Activated CD8-positive, alpha-beta memory T cell treated with anti-CD3 and anti-CD28 coated beads, Interleukin-2, amount 10 ng/mL, durations not matched to agents 7 days and 5 days (primary cell): ENCODE results near the gene GBP1. TPM values are rescaled to one million over a fixed set of nuclear protein-coding genes. Genes with fewer than 3 reads are reported as not detected.
A peak's percentile ranks its signal among the peaks of the same experiment; 100 is the strongest.

ENCODE experiments used
- ATAC-seq: fragments of 150-1000 bp; cut with Tn5 transposase; one replicate; pipeline ENCODE4 v1.10.0; 2021; ENCODE audit warnings: moderate library complexity
- CTCF ChIA-PET: fragments of 350-600 bp; sonication (Branson Sonifier 250); formaldehyde crosslinking; loops from one replicate; lab custom pipeline; 2021; ENCODE audit warnings: antibody characterized with exemption; lab: Charles Lee
- DNase-seq: peaks from one replicate; pipeline ENCODE4 v3.0.0-alpha.2; 2020
- H3K27ac Mint-ChIP-seq: one replicate; pipeline ENCODE4 v1.8.0; 2021; ENCODE audit warnings: mild to moderate bottlenecking, mixed read lengths
- H3K27me3 Mint-ChIP-seq: one replicate; pipeline ENCODE4 v1.8.0; 2021; ENCODE audit warnings: mixed read lengths
- H3K36me3 Mint-ChIP-seq: one replicate; pipeline ENCODE4 v1.8.0; 2021; ENCODE audit warnings: mild to moderate bottlenecking, mixed read lengths
- H3K4me1 Mint-ChIP-seq: one replicate; pipeline ENCODE4 v1.8.0; 2021; ENCODE audit warnings: mixed read lengths
- H3K4me3 Mint-ChIP-seq: one replicate; pipeline ENCODE4 v1.8.0; 2021; ENCODE audit warnings: mild to moderate bottlenecking, moderate library complexity, mixed read lengths
- H3K9me3 Mint-ChIP-seq: one replicate; pipeline ENCODE4 v1.8.0; 2022; ENCODE audit warnings: low read depth, mixed read lengths
- total RNA-seq, 2 experiments: library from RNA; stranded (reverse); gene quantifications; one replicate each; pipeline ENCODE4 v1.2.3, GENCODE V29; 2021

GBP1 gene, protein sequence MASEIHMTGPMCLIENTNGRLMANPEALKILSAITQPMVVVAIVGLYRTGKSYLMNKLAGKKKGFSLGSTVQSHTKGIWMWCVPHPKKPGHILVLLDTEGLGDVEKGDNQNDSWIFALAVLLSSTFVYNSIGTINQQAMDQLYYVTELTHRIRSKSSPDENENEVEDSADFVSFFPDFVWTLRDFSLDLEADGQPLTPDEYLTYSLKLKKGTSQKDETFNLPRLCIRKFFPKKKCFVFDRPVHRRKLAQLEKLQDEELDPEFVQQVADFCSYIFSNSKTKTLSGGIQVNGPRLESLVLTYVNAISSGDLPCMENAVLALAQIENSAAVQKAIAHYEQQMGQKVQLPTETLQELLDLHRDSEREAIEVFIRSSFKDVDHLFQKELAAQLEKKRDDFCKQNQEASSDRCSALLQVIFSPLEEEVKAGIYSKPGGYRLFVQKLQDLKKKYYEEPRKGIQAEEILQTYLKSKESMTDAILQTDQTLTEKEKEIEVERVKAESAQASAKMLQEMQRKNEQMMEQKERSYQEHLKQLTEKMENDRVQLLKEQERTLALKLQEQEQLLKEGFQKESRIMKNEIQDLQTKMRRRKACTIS
- 100 to 1,000 TPM; 106 to 150 TPM for total RNA-seq

DNA sequence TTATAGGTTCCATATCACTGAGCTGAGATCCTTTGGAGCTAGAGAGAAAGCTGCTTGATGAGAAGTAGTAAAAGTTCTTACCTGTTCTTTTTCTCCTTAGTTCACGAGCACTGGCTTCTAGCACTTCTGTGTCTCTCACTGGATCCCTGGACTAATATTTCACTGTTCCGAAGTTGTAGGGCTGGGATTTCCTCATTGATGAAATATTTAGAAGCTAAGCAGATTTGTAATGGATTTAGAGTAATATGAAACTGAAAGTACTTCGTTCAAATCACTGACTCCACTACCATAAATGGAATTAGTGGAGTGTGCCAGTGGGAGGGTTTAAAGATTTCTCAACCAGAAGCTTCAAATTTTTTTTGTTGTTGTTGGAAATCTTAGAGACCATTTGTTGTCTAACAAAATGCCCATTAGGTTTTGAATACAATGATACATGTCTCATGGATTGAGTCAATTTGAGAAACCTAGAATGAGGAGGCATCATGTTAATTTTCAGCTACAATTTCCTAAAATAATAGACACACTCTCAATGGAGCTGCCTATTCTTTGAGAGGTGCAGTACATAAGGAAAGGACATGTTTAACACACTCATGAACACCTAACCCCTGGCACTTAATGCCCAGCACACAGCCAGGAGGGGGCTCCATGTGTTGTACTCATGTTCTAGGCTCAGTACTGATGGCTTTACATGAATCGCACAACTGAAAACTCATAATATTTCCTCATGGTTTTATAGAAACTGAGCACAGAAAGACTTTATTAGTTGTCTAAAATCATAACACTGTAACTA, at the start of gene GBP1:
GBP1 (minus strand) TSS at position 130 of the 790 bp plus-strand sequence. CDS start 1,974 bp downstream, outside the sequence.
- ATAC-seq (peak; percentile 83), DNase-seq (no peak)
- H3K9me3 Mint-ChIP-seq: no peaks in the 10 kb centered on the region
- peak within 1 kb of the TSS; percentile 93 for H3K27ac Mint-ChIP-seq
- H3K4me1 Mint-ChIP-seq: peaks cover 53% of the 10 kb centered on the region
- CTCF ChIA-PET: interaction anchor here (0.9 to 2.0 kb wide), 12 partner anchors 16 to 296 kb away, joined by 3 to 10 read pairs (median 4); partner anchors contain the start of genes GBP3 and GBP4
- no peaks in the 10 kb centered on the region for H3K27me3 Mint-ChIP-seq
- H3K4me3 Mint-ChIP-seq: peak within 1 kb of the TSS; percentile 91
- peaks cover 49% of the 10 kb centered on the region for H3K36me3 Mint-ChIP-seq

DNA sequence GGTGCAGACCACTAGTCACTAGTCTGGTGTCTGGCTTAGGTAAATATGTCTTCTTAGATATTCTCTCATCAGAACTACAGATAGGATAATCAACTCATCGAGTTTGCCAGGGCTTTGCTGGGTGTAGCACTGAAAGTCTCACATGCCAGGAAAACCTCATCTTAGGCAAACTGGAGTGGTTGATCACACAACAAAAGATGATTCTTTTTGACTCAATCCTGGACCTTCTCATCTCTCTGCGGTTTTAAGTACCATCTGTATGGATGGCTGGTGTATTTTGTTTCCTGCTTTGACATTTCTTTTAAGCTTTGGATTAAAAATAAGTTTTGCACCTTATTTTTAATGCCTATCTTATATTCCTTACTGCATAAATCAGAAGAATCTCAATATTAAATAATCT, 49.7 kb upstream of the GBP1 start:
- H3K27ac Mint-ChIP-seq: peak overlapping the region; percentile 30
- H3K9me3 Mint-ChIP-seq: peaks cover 2% of the 10 kb centered on the region

DNA sequence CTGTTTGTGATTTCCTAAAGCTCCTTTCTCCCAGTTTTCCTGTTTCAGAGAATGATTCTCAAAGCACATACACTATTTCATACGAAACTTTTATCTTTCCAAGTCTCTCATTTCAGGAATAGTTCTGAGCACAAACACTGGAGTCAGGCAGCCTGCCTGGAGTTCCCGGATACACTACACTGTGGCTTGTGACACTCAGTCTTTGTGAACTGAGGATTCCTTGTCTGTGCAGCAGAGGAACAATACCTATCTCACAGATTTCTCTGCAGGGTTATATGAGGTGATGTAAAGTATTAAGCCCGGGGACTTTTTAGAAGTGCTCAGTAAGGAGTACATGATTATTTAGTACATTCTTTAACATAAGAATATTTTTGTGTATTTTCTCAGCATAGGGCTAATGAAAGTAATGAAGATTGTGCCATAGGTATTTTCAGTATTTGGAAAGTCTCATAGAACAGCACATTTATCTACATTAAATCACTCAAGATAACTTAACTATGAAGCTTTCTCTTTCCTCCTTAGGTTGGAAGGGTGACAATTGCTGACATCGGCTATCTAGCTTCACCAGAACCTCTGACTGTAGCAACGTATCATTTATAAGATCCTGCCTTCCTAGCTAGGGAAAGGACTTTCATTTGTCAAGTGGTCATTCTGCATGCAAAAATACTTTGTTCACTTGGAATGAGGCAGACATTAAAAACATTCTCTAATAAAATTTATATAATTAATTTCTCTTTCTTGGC, 48.0 kb upstream of the GBP1 start:
- peaks cover 15% of the 10 kb centered on the region for H3K4me1 Mint-ChIP-seq
- H3K36me3 Mint-ChIP-seq: peaks cover 84% of the 10 kb centered on the region
- ATAC-seq (no peak), DNase-seq (no peak)
- no peaks in the 10 kb centered on the region for H3K27me3 Mint-ChIP-seq
- CTCF ChIA-PET: interaction anchor here (1.0 to 1.5 kb wide), 2 partner anchors 14 to 35 kb away, joined by 3 read pairs; no protein-coding TSS in a partner anchor
- no peak overlapping the region for H3K27ac Mint-ChIP-seq
- H3K4me3 Mint-ChIP-seq: no peak overlapping the region
- peaks cover 2% of the 10 kb centered on the region for H3K9me3 Mint-ChIP-seq

More for the DNA sequence above, 49.7 kb upstream of the GBP1 start:
- ATAC-seq (peak; percentile 16), DNase-seq (no peak)
- Mint-ChIP-seq H3K27me3 (no peaks in the 10 kb centered on the region), H3K4me3 (no peak overlapping the region), H3K36me3 (peaks cover 69% of the 10 kb centered on the region), H3K4me1 (peaks cover 15% of the 10 kb centered on the region)
- CTCF ChIA-PET: no interaction called here

DNA sequence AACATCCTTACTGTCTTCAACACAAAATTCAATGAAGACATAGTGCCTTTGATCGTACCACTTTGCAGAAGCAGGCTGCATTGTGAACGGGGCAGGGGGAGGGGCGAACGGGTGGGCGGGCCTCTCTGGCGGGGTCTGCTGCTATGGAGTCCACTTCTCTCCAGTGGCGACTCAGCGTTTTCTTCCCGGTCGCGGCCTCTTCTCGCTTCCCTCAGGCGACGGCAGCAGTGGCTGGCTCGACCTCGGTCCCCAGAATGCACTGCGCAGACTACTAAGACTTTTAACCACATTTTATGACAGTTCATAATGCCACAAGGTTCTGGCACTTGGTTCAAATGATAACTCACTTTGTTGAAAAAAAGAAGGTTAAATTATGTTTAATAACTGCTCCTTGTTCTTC, 39.7 kb upstream of the GBP1 start:
- CTCF ChIA-PET: no interaction called here
- peaks cover 76% of the 10 kb centered on the region for H3K36me3 Mint-ChIP-seq

DNA sequence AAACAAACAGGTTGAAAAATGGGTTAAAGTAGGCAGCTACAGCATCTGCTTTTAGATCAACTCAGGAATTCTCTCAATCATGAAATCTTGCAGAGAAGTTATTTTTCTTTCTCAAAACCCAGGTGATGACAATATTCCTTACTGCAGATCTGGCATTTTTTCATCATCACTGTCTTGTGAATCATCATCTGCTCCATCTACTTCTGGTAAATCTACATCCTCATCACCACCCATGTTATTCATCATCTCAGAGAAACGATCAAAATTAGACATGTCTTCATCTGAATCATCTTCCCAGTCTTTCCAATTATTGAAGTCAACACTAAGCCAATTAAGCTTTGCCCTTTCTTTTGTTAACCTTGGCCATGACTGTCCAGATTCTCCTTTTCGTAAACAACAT, 39.1 kb upstream of the GBP1 start:
- H3K27ac Mint-ChIP-seq: no peak overlapping the region
- CTCF ChIA-PET: no interaction called here

More for the DNA sequence above, 39.7 kb upstream of the GBP1 start:
- Mint-ChIP-seq H3K27me3 (no peaks in the 10 kb centered on the region), H3K9me3 (peaks cover 3% of the 10 kb centered on the region), H3K27ac (no peak overlapping the region), H3K4me3 (no peak overlapping the region), H3K4me1 (no peaks in the 10 kb centered on the region)
- no peak for DNase-seq
- ATAC-seq: no peak

DNA sequence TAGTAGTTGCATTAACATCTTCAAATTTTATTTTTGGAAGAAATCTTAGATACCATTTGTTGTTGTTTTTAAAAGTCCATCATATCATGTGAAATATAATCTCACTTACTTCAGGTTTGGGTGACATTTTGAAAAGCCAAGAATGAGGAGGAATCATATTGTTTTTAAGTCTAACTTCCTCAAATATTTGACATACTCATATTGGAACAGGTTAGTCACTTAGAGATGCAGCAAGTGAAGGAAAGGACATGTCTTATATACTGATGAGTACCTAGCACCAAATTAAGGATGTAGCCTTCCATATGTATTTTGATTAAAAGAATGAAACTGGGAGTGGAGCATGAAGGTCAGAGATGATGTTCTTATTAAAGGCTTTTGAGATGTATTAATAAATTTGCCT, 37.0 kb upstream of the GBP1 start:
- Mint-ChIP-seq H3K4me3 (no peak overlapping the region), H3K4me1 (no peaks in the 10 kb centered on the region), H3K36me3 (peaks cover 58% of the 10 kb centered on the region), H3K9me3 (peaks cover 8% of the 10 kb centered on the region), H3K27ac (no peak overlapping the region), H3K27me3 (no peaks in the 10 kb centered on the region)
- CTCF ChIA-PET: no interaction called here
- ATAC-seq: no peak
- no peak for DNase-seq

More for the DNA sequence above, 39.1 kb upstream of the GBP1 start:
- Mint-ChIP-seq H3K27me3 (no peaks in the 10 kb centered on the region), H3K4me3 (no peak overlapping the region), H3K9me3 (peaks cover 5% of the 10 kb centered on the region), H3K36me3 (peaks cover 74% of the 10 kb centered on the region), H3K4me1 (no peaks in the 10 kb centered on the region)
- ATAC-seq: no peak
- DNase-seq: no peak

DNA sequence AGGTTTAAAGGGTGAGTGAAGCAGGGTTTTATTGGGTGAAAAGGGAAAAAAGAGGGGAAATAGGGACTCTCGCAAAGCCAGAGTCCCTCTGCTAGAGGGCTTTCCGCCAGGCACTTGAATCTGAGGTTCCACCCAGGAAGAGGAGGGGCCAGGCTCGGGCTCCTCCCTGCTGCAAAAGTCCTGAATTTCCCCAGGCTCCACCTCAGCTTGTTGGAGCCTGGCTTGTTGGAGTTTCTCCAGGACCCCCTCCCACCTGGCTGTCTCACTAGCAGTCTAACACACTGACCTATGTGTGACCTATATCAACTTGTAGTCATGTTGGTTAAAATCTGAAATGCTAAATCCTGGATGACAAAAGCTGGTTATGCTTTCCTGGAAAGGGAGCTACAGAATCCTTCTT, 35.4 kb upstream of the GBP1 start:
- H3K27ac Mint-ChIP-seq: no peak overlapping the region
- H3K4me3 Mint-ChIP-seq: no peak overlapping the region
- CTCF ChIA-PET: interaction anchor here (1.2 kb wide), 1 partner anchor 15 kb away, joined by 3 read pairs; no protein-coding TSS in a partner anchor
- H3K36me3 Mint-ChIP-seq: peaks cover 52% of the 10 kb centered on the region
- H3K9me3 Mint-ChIP-seq: peaks cover 18% of the 10 kb centered on the region
- no peaks in the 10 kb centered on the region for H3K27me3 Mint-ChIP-seq
- no peaks in the 10 kb centered on the region for H3K4me1 Mint-ChIP-seq
- ATAC-seq: no peak
- no peak for DNase-seq

DNA sequence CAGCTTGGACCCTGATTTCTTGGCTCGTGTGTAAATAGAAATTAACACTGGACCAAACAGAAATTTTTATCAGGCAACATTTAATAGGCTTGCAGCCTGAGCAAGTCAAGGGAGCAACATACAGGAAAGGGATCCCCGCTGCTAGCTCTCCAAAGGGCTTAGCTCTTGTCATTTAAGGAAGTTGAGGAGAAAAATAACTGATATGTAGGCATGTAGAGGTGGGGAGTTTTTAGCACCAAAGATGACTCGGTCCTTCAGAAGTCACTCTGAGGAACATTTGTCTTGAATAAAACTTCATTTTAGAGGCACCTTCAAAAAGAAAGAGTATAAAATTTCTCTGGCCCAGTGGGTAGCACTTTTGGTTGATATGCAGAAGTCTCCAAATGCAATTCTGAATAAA, 33.8 kb upstream of the GBP1 start:
- H3K27me3 Mint-ChIP-seq: no peaks in the 10 kb centered on the region
- CTCF ChIA-PET: no interaction called here
- H3K4me1 Mint-ChIP-seq: no peaks in the 10 kb centered on the region
- H3K27ac Mint-ChIP-seq: no peak overlapping the region
- DNase-seq (no peak), ATAC-seq (no peak)
- no peak overlapping the region for H3K4me3 Mint-ChIP-seq
- H3K36me3 Mint-ChIP-seq: peaks cover 37% of the 10 kb centered on the region
- H3K9me3 Mint-ChIP-seq: peaks cover 15% of the 10 kb centered on the region

DNA sequence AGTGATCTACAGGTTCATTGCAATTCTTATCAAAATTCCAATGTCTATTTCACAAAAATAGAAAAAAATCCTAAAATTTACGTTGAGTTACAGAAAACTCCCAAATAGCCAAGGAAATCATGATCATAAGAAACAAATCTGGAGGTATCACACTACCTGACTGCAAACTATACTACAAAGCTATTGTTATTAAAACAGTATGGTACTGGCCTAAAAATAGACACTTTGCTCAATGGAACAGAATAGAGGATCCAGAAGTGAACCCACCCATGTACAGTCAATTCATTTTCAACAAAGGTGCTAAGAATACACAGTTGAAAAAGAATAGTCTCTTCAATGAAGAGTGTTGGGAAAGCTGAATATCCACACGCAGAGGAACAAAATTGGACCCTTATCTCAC, 30.7 kb upstream of the GBP1 start:
- Mint-ChIP-seq H3K36me3 (peaks cover 20% of the 10 kb centered on the region), H3K27ac (no peak overlapping the region), H3K27me3 (no peaks in the 10 kb centered on the region), H3K9me3 (peaks cover 19% of the 10 kb centered on the region), H3K4me3 (no peak overlapping the region), H3K4me1 (no peaks in the 10 kb centered on the region)
- no peak for DNase-seq
- CTCF ChIA-PET: interaction anchor here (0.6 to 1.3 kb wide), 2 partner anchors 23 to 520 kb away, joined by 3 read pairs; no protein-coding TSS in a partner anchor
- ATAC-seq: no peak

DNA sequence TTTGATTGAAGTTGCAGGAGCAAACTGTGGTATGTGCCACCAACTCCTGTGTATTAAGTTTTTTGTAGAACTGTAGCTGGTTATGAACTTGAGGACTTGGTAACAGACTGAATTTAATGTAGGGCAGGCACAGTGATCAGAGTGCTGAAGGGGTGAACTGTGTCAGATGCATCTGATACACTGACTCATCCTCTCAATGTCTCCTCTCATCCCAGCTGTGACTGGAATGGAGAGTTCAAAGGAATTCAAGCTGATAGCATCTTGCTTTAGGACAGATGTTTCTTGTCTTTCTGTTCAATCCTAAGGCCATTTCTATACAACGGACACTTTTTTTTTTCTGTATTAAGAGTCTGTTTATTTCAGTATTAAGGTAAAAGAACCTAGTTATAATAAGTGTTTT, 25.0 kb upstream of the GBP1 start:
- CTCF ChIA-PET: no interaction called here
- no peak for ATAC-seq
- H3K4me3 Mint-ChIP-seq: no peak overlapping the region

DNA sequence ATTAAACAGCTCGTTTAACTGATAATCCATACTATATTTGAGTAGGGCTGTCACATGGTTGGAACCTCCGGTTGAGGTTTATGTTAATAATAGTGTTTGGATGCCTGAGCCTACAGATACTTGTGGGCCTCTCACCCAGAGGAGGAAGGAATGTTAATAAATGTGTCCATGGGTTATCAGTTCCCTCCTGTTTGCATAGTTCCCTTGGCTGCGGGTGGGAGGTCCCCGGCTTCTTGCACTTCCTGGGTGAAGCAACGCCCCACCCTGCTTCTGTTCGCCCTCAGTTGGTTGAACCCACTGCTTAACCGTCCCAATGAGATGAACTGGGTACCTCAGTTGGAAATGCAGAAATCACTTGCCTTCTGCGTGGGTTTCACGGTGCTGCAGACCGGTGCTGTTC, 23.6 kb upstream of the GBP1 start:
- CTCF ChIA-PET: interaction anchor here (1.5 kb wide), 1 partner anchor 269 kb away, joined by 3 read pairs; no protein-coding TSS in a partner anchor
- DNase-seq (no peak), ATAC-seq (no peak)
- no peak overlapping the region for H3K4me3 Mint-ChIP-seq
- H3K27me3 Mint-ChIP-seq: no peaks in the 10 kb centered on the region
- H3K4me1 Mint-ChIP-seq: peaks cover 7% of the 10 kb centered on the region
- peaks cover 4% of the 10 kb centered on the region for H3K9me3 Mint-ChIP-seq
- no peak overlapping the region for H3K27ac Mint-ChIP-seq
- H3K36me3 Mint-ChIP-seq: no peaks in the 10 kb centered on the region

More for the DNA sequence above, 25.0 kb upstream of the GBP1 start:
- no peaks in the 10 kb centered on the region for H3K4me1 Mint-ChIP-seq
- H3K36me3 Mint-ChIP-seq: no peaks in the 10 kb centered on the region
- no peak for DNase-seq
- no peak overlapping the region for H3K27ac Mint-ChIP-seq
- peaks cover 4% of the 10 kb centered on the region for H3K9me3 Mint-ChIP-seq
- H3K27me3 Mint-ChIP-seq: no peaks in the 10 kb centered on the region

DNA sequence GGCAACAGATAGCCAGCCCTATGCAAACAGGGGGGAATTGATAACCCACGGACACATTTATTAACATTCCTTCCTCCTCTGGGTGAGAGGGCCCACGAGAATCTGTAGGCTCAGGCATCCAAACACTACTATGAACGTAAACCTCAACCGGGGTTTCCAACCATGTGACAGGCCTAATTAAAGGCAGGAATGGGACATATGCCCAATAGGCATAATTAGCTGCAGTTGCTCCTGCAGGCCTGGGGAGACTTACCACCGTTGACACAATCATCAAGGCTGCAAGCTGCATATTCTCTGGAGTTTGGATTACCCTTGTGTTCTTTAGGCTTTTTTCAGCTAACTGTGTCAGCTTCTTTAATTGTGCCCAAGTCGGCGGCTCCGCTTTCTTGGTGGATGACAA, 22.2 kb upstream of the GBP1 start:
- no peaks in the 10 kb centered on the region for H3K36me3 Mint-ChIP-seq
- peaks cover 7% of the 10 kb centered on the region for H3K4me1 Mint-ChIP-seq
- H3K27ac Mint-ChIP-seq: no peak overlapping the region
- DNase-seq (no peak), ATAC-seq (no peak)
- H3K27me3 Mint-ChIP-seq: no peaks in the 10 kb centered on the region
- no peak overlapping the region for H3K4me3 Mint-ChIP-seq
- CTCF ChIA-PET: interaction anchor here (1.0 kb wide), 1 partner anchor 277 kb away, joined by 3 read pairs; the partner anchor contains the start of gene GBP6
- H3K9me3 Mint-ChIP-seq: no peaks in the 10 kb centered on the region
